Measurements from ENCODE around the gene MOB3B.

Gene MOB3B

DNA sequence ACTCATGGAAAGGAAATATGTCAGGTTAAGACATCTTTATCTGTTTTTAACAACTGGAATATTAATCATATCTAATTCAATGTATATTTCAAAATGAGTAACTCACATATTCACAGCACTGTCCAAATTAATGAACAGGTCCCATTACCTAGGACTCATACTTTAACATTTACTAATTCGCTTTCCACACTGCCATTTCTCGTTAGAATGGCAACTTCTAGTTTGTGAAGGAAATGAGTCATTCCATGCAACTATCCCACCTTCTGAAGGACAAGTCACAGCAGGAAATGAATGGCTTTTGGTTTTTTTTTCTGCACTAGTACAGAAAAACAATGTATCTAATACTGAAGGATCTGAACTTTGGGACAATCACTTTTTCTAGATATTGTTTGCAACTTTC, 30.2 kb downstream of the MOB3B start:
- no peak overlapping the region for H3K27ac ChIP-seq

DNA sequence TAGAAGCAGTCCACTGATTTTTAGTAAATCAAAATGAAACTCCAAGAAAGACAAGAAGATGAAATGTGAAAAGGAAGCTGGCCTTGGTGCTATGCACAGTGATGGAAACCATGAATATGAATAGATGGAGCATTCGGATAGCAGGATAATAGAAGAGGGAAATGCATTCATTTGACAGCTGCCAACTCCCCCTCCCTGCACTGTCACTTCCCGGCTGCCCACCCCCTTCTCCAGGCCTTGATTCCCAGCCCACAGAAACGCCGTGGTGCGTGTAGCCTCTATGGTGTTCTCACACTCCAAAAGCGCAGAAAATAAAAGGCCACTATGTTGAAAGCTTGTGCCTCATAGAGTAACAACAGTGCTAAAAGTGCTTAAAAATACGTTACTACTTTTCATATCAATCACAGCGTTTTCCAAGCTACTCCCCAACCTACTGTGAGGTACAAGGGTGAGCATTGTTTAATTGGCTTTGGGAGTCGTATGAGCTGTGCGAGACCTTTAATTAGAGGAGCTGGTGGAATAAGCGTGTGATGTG, 31.7 kb downstream of the MOB3B start:
- TF ChIP-seq, protein P1, sequence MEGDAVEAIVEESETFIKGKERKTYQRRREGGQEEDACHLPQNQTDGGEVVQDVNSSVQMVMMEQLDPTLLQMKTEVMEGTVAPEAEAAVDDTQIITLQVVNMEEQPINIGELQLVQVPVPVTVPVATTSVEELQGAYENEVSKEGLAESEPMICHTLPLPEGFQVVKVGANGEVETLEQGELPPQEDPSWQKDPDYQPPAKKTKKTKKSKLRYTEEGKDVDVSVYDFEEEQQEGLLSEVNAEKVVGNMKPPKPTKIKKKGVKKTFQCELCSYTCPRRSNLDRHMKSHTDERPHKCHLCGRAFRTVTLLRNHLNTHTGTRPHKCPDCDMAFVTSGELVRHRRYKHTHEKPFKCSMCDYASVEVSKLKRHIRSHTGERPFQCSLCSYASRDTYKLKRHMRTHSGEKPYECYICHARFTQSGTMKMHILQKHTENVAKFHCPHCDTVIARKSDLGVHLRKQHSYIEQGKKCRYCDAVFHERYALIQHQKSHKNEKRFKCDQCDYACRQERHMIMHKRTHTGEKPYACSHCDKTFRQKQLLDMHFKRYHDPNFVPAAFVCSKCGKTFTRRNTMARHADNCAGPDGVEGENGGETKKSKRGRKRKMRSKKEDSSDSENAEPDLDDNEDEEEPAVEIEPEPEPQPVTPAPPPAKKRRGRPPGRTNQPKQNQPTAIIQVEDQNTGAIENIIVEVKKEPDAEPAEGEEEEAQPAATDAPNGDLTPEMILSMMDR (conservative IDR thresholded peaks at IDR 0.05) = no peak
- no peak overlapping the region for H3K27ac ChIP-seq

More for the DNA sequence above, 30.2 kb downstream of the MOB3B start:
- TF ChIP-seq, protein P1 (conservative IDR thresholded peaks at IDR 0.05) = no peak

DNA sequence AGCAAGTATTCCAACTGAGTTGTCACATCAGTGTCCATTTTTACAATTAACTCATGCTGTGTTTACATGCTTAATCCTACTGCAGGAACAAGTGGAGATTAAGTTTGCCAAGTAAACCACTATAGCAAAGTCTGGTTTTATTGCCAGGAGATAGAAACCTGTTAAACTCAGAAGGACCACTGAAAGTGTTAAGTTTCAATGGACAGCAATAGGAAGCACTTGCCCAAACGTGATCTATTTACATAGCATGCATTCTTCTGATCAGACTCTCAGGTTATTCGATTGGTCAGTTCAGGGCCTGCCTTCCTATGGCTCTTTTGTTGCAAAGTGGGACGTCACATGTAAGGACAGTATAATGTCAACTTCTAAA, 33.5 kb downstream of the MOB3B start:
- H3K27ac ChIP-seq = no peak overlapping the region
- TF ChIP-seq, protein P1 (conservative IDR thresholded peaks at IDR 0.05) = no peak

DNA sequence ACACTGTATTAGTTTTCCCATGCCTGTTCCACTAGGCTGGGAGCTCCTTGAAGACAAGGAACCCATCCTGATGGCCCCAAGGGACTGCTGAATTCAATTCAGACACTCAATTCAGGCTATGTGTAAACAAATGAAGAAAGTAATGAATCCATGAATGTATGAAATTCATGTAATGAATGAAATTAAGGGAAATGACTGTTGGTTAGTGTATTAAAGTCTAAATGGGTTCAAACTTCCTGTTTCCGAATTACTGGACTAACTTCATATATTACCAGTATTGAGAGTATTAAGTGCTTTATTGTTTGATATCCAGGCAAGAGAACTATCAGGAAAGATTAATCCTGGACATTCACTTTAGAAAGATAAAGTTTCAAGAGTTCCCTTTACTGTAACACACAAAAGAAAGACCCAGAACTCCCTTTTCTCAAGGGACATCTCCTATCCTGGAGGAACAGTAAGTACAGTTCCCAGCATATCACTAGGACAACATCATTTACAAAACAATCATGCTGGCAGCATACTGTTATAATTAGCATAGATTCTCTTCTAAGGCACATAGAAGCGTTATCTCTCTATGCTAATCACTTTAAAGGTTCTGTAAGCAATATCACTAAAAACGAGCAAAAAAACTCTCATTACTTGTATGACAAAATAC, 34.0 kb downstream of the MOB3B start:
- TF ChIP-seq, protein P1 (conservative IDR thresholded peaks at IDR 0.05) = no peak
- no peak overlapping the region for H3K27ac ChIP-seq

DNA sequence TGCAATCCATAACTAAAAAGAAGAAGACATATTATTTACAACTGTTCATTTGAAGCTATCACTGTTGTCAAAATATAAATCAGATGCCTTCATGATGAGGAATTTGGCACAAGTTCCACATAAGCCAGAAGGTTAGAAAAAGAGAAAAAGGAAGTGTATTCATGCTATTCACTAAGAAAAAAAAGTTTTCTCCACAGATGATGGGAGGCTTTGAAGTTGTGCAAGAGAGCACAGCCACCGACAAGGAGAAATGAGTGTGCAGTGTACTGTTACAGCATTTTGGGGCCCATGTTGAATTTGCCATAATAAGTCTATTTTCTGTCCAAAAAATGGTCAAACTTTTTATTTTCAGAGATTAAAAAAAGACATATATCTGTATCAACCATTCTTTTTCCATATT, 38.5 kb downstream of the MOB3B start:
- no peak overlapping the region for H3K27ac ChIP-seq
- TF ChIP-seq, protein P1 (conservative IDR thresholded peaks at IDR 0.05) = no peak

DNA sequence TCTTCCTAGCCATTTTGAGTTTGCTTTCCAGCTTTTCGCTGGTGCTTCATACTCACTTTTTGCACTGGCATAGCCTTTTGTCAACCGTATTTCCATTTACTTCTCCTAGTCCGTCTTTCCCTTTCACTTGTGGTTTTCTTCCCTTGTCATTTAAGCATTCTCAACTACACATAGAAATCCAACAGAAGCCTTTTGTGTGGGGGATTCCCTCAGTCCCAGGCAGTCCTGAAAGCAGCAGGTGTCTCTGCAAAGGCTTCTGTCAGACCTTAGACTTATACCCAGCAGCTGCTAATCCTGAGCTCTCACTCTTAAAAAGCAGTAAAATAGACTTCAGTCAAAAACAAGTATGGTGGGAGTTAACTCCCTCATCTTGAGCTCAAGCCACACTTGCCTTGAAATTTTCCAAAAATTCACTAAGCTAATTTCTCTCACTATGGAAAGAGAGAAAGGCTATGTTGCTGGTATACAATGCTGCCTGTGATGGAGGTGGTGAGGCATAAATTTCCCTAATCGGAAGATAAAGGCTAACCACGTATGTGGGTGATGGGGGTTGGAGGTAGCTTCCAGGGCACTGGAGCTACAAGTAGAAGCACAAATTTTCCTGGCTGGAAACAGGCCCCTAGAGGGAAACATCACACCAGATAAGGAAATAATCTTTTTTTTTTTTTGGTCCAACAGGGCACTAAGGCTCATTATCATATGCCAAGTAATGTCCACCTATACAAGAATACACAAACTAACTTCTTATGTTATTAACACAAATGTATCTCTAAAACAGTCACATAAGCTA, 40.3 kb downstream of the MOB3B start:
- TF ChIP-seq, protein P1 (conservative IDR thresholded peaks at IDR 0.05) = no peak
- H3K27ac ChIP-seq = peak overlapping the region; percentile 75; the same call in 1 of the 2 replicates

DNA sequence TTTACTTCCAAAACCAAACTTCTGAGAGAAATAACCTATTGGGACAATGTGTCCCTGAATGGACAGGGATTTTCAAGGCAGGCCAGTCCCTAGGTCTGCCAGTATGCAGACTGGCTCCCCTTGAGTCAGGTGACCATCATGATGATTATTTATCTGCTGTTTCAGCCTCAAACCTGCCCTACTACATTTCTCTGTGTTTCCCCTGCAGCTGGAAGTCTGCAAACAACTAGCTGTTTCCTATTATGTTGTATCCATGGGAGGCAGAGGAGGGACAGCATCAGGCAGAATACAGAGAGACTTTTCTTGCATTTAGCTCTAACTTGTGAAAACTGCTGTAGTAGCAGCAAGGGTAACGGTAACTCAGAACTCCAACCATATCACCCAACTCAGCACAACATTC, 41.7 kb downstream of the MOB3B start:
- peak overlapping the region; percentile 75 for H3K27ac ChIP-seq
- TF ChIP-seq, protein P1 (conservative IDR thresholded peaks at IDR 0.05) = 0 out of 2 replicates have a peak, but pooled peaks have one; percentile 7
